ENCODE measurements around the gene SEC14L3.

GRCh38 chr22:30502153-30502552 lies 30.3 kb upstream of the SEC14L3 start:
- TF ChIP-seq CTCF (IDR thresholded peaks at IDR 0.05) (no peak), POLR2AphosphoS5 (IDR thresholded peaks at IDR 0.05; ENCODE audit: low read depth, low read length) (no peak), SIN3A (IDR thresholded peaks at IDR 0.05; ENCODE audit: borderline replicate concordance, insufficient read depth, low read depth, low read length) (no peak), REST (IDR thresholded peaks at IDR 0.05; ENCODE audit: insufficient read depth in 1 of 2, low read depth in 2 of 2, low read length in 1 of 2) (no peak)
